Mucosa of gallbladder (tissue), 1 donor: ENCODE measurements around the gene ELP6. TPM values are rescaled to one million over a fixed set of nuclear protein-coding genes. Genes with fewer than 3 reads are reported as not detected.
"Not testable (repeated sequence)": the region's sequence is repeated elsewhere in the genome, so short reads cannot be mapped to it uniquely, and the experiment has no call there.

Experiments
- DNase-seq: peaks from one replicate; pipeline ENCODE4 v3.0.0-alpha.2; 2020; ENCODE audit warnings: low spot score
- total RNA-seq: library from RNA; stranded (reverse); gene quantifications from one replicate; pipeline ENCODE4 v1.2.1, GENCODE V29; 2021
- donor health status: DM: no; HTN: no; CAD: no.

The ELP6 gene
- total RNA-seq, 1 donor from 2014 or later: 23.8 TPM

GRCh38 chr3:47464588-47464987, 48.9 kb downstream of the ELP6 start:
- DNase-seq: no peak

- DNase-seq: not testable (repeated sequence)
Observed at GRCh38 chr3:47459534-47460085, 53.9 kb downstream of the ELP6 start.

- no peak for DNase-seq
Observed at GRCh38 chr3:47456984-47457383, 56.5 kb downstream of the ELP6 start.

GRCh38 chr3:47455806-47456452, 57.6 kb downstream of the ELP6 start:
- DNase-seq: no peak

GRCh38 chr3:47452453-47453215, 60.9 kb downstream of the ELP6 start:
- DNase-seq: no peak

Other genes starting within 250 kb of the ELP6 start
- gene KIF9, start 230.9 kb downstream of the ELP6 start, total RNA-seq: 12.0 TPM
- gene KLHL18, start 230.8 kb downstream of the ELP6 start, total RNA-seq: 32.4 TPM
- 58.2 TPM for gene PTPN23, start 132.7 kb downstream of the ELP6 start, total RNA-seq
- 137 TPM for gene SCAP, start 37.8 kb downstream of the ELP6 start, total RNA-seq
- 0.58 TPM for gene CSPG5, start 65.2 kb upstream of the ELP6 start, total RNA-seq